SK-N-SH treated with all-trans-retinoic acid at 6 μM for 48 hours (cell line): ENCODE data around the gene FRMD8.

Experiments used
- ISL1 ChIP-seq: fragments of 250-450 bp; sonication (Bioruptor Pico); IDR thresholded peaks from 2 replicates; pipeline ENCODE4 v2.1.2; 2022; ENCODE audit warnings: mild to moderate bottlenecking, moderate library complexity
- ZNF565 ChIP-seq: fragments of 450-650 bp; formaldehyde crosslinking; conservative IDR thresholded peaks from 2 replicates; pipeline ENCODE4 v1.5.0; 2020; ENCODE audit warnings: low read depth, mild to moderate bottlenecking, moderate library complexity
- ZNF8 ChIP-seq: fragments of 450-650 bp; formaldehyde crosslinking; IDR thresholded peaks from 2 replicates; pipeline ENCODE4 v1.5.0; 2020; ENCODE audit warnings: mild to moderate bottlenecking, moderate library complexity

DNA sequence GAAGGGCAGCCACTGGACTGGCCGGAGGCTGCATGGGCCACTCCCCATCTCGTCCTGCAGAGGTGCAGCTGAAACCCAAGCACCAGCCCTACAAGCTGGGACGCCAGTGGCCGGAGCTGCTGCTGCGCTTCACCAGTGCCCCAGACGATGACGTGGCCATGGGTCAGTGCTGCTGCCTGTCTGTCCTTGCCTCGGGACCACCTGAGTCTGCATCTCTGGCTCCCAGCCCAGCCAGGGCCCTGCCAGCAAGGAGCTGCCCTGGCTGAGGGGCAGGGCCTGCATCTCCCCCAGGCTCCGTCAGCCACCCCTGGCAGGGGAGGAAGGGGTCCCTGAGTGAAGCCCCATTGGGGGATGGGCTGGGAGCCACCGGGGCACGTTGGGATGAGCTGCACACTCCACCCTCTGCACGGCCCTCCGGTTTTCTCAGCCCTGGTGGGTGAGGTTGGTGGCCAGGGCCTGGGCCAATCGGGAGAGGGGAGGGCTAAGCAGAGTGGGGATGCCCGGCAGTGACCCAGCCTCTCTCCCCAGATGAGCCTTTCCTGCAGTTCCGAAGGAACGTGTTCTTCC is 7.2 kb downstream of the FRMD8 start:
- no peak for TF ChIP-seq ZNF565 (CRISPR knock-in tag)
- TF ChIP-seq ISL1 (CRISPR knock-in tag) = no peak
- no peak for TF ChIP-seq ZNF8
